Cardiac muscle cell (in vitro differentiated cells and primary cell): Measurements from ENCODE around the gene SLC22A1. TPM values are rescaled to one million over a fixed set of nuclear protein-coding genes. Genes with fewer than 3 reads are reported as not detected.

Source experiments
- DNase-seq, 2 donors: peaks; one replicate each; pipeline versions ENCODE4 v3.0.0 to v3.0.0-alpha.2; 2010 to 2017; ENCODE audit warnings: low read depth in 1 of 2, low spot score in 1 of 2
- H3K27ac ChIP-seq: fragments of 200-600 bp; sonication (generic); 2 replicates; pipeline ENCODE4 v1.5.1; 2016
- H3K27me3 ChIP-seq: fragments of 200-600 bp; sonication (generic); 2 replicates; pipeline ENCODE4 v1.6.0; 2016; ENCODE audit warnings: control low read depth
- H3K36me3 ChIP-seq: fragments of 200-600 bp; sonication (generic); 2 replicates; pipeline ENCODE4 v1.5.1; 2016; ENCODE audit warnings: control low read depth
- H3K4me1 ChIP-seq: fragments of 200-600 bp; sonication (generic); 2 replicates; pipeline ENCODE4 v1.8.1; 2017; ENCODE audit warnings: low read depth, mild to moderate bottlenecking, mixed run types
- H3K4me3 ChIP-seq: fragments of 200-600 bp; sonication (generic); 2 replicates; pipeline ENCODE4 v1.5.1; 2016; ENCODE audit warnings: mild to moderate bottlenecking
- H3K9me3 ChIP-seq: fragments of 200-600 bp; sonication (generic); 2 replicates; pipeline ENCODE4 v1.5.1; 2017; ENCODE audit warnings: low read depth, mild to moderate bottlenecking, control low read depth
- CTCF ChIP-seq: IDR thresholded peaks from 2 replicates; pipeline ENCODE4 v1.5.1; 2012; ENCODE audit warnings: low read depth, mild to moderate bottlenecking, low read length
- polyA plus RNA-seq: library from polyadenylated mRNA; unstranded; fragments of >200 nt; fragmentation: Nextera tagmentation; extraction: Ambion mirVana; gene quantifications from 2 replicates; pipeline ENCODE4 v1.2.1, GENCODE V29; 2016
- total RNA-seq: library from RNA; depleted of rRNA; stranded (reverse); fragments of >200 nt; gene quantifications from 2 replicates; pipeline ENCODE4 v1.2.3, GENCODE V29; 2016

Gene SLC22A1
- total and polyA plus RNA-seq, 2 experiments from 2014 or later, result 0.42 TPM; not detected in 1

- TF ChIP-seq CTCF, result no peak
- no peaks in the 10 kb centered on the region for H3K9me3 ChIP-seq
- no peak overlapping the region for H3K27ac ChIP-seq
- peaks cover 55% of the 10 kb centered on the region for H3K36me3 ChIP-seq
- no peak for DNase-seq
- no peaks in the 10 kb centered on the region for H3K4me1 ChIP-seq
- no peak overlapping the region for H3K4me3 ChIP-seq
- no peaks in the 10 kb centered on the region for H3K27me3 ChIP-seq
Observed at GRCh38 chr6:160093946-160094345, 27.7 kb upstream of the SLC22A1 start.

- no peak overlapping the region for H3K4me3 ChIP-seq
- DNase-seq, result no peak
- no peaks in the 10 kb centered on the region for H3K9me3 ChIP-seq
- H3K4me1 ChIP-seq, result no peaks in the 10 kb centered on the region
- H3K36me3 ChIP-seq, result peaks cover 48% of the 10 kb centered on the region
- no peak overlapping the region for H3K27ac ChIP-seq
- H3K27me3 ChIP-seq, result no peaks in the 10 kb centered on the region
- TF ChIP-seq CTCF, result no peak
Observed at GRCh38 chr6:160095146-160095845, 26.3 kb upstream of the SLC22A1 start.

GRCh38 chr6:160101277-160102205, 20.1 kb upstream of the SLC22A1 start:
- no peaks in the 10 kb centered on the region for H3K9me3 ChIP-seq
- no peak overlapping the region for H3K4me3 ChIP-seq
- no peaks in the 10 kb centered on the region for H3K27me3 ChIP-seq
- no peaks in the 10 kb centered on the region for H3K4me1 ChIP-seq
- TF ChIP-seq CTCF, result no peak
- H3K36me3 ChIP-seq, result peaks cover 40% of the 10 kb centered on the region
- no peak overlapping the region for H3K27ac ChIP-seq
- DNase-seq, result peak in 1 of 2 donors; percentile 58

- no peak for TF ChIP-seq CTCF
- no peak overlapping the region for H3K4me3 ChIP-seq
- DNase-seq, result no peak
- no peaks in the 10 kb centered on the region for H3K4me1 ChIP-seq
- H3K27me3 ChIP-seq, result no peaks in the 10 kb centered on the region
- H3K9me3 ChIP-seq, result no peaks in the 10 kb centered on the region
- H3K36me3 ChIP-seq, result peaks cover 34% of the 10 kb centered on the region
- H3K27ac ChIP-seq, result no peak overlapping the region
Observed at GRCh38 chr6:160102399-160102798, 19.2 kb upstream of the SLC22A1 start.

- Histone ChIP-seq H3K27ac (no peak overlapping the region), H3K36me3 (peaks cover 27% of the 10 kb centered on the region), H3K4me3 (no peak overlapping the region), H3K9me3 (no peaks in the 10 kb centered on the region), H3K27me3 (no peaks in the 10 kb centered on the region), H3K4me1 (no peaks in the 10 kb centered on the region)
- peak; percentile 42 for TF ChIP-seq CTCF
- peak; percentile 22 to 37 for DNase-seq
Observed at GRCh38 chr6:160102956-160103824, 18.4 kb upstream of the SLC22A1 start.
